SH-SY5Y (cell line): Measurements from ENCODE around the gene ACTR1B.

Experiments
- GATA2 ChIP-seq: IDR thresholded peaks from 2 replicates; pipeline ENCODE4 v1.6.1; 2011; ENCODE audit warnings: mild to moderate bottlenecking, low read depth, low read length
- GATA3 ChIP-seq: IDR thresholded peaks from 2 replicates; pipeline ENCODE4 v1.6.1; 2011; ENCODE audit warnings: low read depth, mild to moderate bottlenecking, low read length, moderate library complexity

DNA sequence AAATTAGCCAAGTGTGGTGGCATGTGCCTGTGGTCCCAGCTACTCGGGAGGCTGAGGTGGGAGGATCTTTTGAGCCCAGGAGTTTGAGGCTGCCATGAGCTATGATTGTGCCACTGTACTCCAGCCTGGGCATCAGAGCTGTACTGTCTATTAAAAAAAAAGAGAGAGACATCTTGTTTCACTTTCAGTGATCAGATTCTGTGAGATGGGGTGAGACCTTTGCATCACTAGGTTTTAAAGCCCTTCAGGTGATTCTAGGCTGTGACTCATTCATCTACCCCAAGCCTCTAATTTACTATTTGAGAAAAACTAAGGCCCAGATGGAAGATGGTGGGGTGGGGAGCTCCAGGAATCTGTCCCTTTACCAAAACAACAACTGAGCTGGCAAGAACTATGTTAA, 12.8 kb upstream of the ACTR1B start:
- no peak for TF ChIP-seq GATA2
- TF ChIP-seq GATA3, result no peak
